Measurements from ENCODE around the gene SUMF1.
"Not testable (repeated sequence)": the region's sequence is repeated elsewhere in the genome, so short reads cannot be mapped to it uniquely, and the experiment has no call there.

SUMF1 gene

GRCh38 chr3:4335840-4336562 is 131.1 kb downstream of the SUMF1 start:
- DNase-seq (ENCODE audit: low spot score), result no peak

- DNase-seq (ENCODE audit: low spot score), result no peak
Measured at GRCh38 chr3:4334548-4334947, 132.5 kb downstream of the SUMF1 start.

- no peak for DNase-seq (ENCODE audit: low spot score)
Measured at GRCh38 chr3:4332991-4333390, 134.1 kb downstream of the SUMF1 start.

GRCh38 chr3:4332574-4332973 is 134.5 kb downstream of the SUMF1 start:
- DNase-seq (ENCODE audit: low spot score), result no peak

DNA sequence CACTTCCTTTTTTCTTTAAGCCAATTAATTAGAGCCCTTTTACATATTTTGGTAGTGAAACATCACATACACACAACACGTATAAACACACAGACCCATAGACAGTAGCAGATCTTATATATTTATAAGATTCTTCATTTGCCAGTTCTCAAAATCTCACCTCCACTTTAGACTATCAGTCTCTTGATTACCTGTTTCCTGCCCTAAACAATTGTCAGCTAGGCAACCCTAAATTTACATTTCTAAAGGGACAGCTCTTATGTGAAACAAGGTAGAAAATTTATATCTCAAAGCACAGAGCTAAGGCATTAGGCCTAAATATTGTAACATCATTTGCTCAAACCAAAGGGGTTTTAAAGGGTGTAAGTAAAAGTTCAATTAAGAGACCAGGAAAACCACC is 135.0 kb downstream of the SUMF1 start:
- DNase-seq (ENCODE audit: low spot score), result no peak

- DNase-seq (ENCODE audit: low spot score), result not testable (repeated sequence)
Measured at GRCh38 chr3:4329806-4330205, 137.3 kb downstream of the SUMF1 start.

- no peak for DNase-seq (ENCODE audit: low spot score)
Measured at GRCh38 chr3:4326868-4327267, 140.2 kb downstream of the SUMF1 start.

DNA sequence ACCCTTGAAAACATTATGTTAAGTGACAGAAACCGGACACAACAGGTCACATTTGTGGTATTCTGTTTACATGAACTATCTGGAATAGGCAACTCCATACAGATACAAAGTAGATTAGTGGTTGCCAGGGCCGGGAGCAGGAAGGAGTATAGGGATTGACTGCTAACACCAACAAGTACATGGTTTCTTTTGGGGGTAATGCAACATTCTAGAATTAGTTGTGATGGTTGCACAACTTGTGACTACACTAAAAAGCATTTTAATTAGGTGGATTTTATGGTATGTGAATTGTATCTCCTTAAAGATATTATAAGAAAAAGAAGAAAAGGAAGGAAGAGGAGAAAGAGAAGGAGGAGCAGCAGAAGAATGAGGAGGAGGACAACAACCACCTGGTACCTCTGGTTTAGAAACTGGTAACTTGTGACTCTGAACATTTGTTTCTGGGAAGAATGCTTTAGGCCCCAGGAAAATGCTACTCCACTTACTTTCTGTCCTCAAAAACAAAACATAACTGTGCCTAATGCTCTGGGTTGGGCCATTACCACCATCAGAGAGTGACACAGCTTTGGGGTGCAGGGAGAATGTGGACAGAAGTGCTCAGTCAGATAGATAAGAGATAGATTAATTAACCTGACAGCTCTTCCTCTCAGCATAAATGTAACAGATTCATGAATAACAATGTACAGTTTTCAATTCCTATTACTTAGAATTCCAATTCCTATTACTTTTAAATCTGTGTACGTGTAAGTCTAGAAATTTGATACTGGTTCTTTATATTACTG is 143.6 kb downstream of the SUMF1 start:
- no peak for DNase-seq (ENCODE audit: low spot score)

GRCh38 chr3:4322635-4323034 is 144.4 kb downstream of the SUMF1 start:
- DNase-seq (ENCODE audit: low spot score), result no peak

- DNase-seq (ENCODE audit: low spot score), result no peak
Measured at GRCh38 chr3:4321732-4322131, 145.3 kb downstream of the SUMF1 start.

GRCh38 chr3:4320096-4320911 is 146.8 kb downstream of the SUMF1 start:
- DNase-seq (ENCODE audit: low spot score), result no peak

- DNase-seq (ENCODE audit: low spot score), result no peak
Measured at GRCh38 chr3:4314688-4315087, 152.4 kb downstream of the SUMF1 start.

DNA sequence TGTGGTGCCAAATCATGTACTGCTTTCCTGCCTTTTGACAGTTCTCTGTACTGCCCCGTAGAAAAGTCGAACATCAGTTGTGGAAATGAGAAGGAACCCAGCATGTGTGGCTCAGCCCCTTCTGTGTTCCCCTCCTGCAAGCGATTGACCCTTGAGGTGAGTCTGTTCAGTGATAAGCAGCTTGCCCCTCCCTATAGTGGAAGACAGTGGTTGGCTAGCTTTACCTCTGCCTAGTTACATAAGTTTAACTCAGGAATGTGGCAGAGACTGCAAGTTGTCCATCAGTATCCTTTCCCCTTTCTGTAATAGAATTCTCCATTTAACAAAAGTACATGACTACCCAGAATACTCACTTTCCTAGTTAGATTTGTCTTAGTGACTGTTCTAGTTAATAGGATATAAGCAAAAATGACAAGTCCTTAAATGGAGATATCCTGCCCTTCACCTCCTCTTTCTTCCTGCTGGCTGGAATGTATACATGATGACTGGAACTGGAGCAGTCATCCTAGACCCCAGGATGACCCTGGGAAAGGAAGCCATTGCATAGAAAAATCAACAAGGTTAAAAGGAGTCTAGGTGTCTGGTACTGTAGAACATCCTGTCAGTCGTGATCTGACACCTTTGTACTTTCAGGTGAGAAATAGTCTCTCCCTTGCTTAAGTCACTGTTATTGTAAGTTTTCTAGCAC is 153.3 kb downstream of the SUMF1 start:
- no peak for DNase-seq (ENCODE audit: low spot score)

DNA sequence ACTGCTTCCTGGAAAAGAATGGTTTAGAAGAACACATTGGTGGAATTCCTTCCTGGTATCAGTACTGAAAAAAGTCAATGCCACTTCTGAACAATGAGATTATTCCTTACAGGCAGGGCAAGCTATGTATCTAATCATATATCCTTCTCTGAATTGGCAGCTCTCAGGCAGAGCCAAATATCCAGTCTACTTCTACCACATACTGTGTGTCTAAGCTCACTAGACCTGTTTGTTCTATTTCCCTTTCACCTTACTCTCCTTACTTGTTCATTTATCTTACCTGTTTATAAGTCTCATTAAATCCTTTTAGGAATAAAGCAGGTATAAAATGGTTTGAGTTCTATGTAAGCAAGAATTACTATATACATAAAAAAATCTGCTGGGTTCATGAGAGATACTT is 155.6 kb downstream of the SUMF1 start:
- DNase-seq (ENCODE audit: low spot score), result no peak

Measured in putamen (tissue), 1 donor.